PC-3 (cell line): ENCODE measurements around the gene ENTREP3. TPM values are rescaled to one million over a fixed set of nuclear protein-coding genes. Genes with fewer than 3 reads are reported as not detected.

Experiments
- ATAC-seq: fragments of 200-7000 bp; cut with Tn5 transposase; 2 replicates; pipeline ENCODE4 v1.9.1; 2020; ENCODE audit warnings: mild to moderate bottlenecking, moderate library complexity
- BruUV-seq: library from RNA; stranded (reverse); fragments of 400-500 nt; replicated peaks from 2 replicates; lab custom pipeline; 2021; lab: Mats Ljungman, UMichigan
- CTCF ChIA-PET: fragments of 300-600 bp; sonication (Branson Sonifier 250); formaldehyde crosslinking; loops from one replicate; lab custom pipeline; 2022; ENCODE audit warnings: antibody characterized with exemption; lab: Charles Lee
- POLR2A ChIA-PET: fragments of 300-600 bp; sonication (Branson Sonifier 250); formaldehyde crosslinking; loops from one replicate; lab custom pipeline; 2022; ENCODE audit warnings: antibody characterized with exemption; ENCODE audit not compliant: unreplicated experiment; lab: Charles Lee
- DNase-seq: peaks from one replicate; pipeline ENCODE4 v3.0.0-alpha.2; 2015
- H2AFZ ChIP-seq: fragments of 300-600 bp; sonication (generic); 2 replicates; pipeline ENCODE4 v1.6.0; 2016; ENCODE audit warnings: antibody characterized with exemption, low read length
- H3F3A ChIP-seq: fragments of 300-600 bp; sonication (generic); one replicate; pipeline ENCODE4 v1.6.0; 2017; ENCODE audit warnings: antibody characterized with exemption, low read length, control low read depth, mild to moderate bottlenecking; ENCODE audit not compliant: unreplicated experiment
- H3K27ac ChIP-seq: fragments of 300-600 bp; sonication (generic); 2 replicates; pipeline ENCODE4 v1.5.1; 2016; ENCODE audit warnings: mild to moderate bottlenecking, low read length
- H3K27me3 ChIP-seq: fragments of 300-600 bp; sonication (generic); 2 replicates; pipeline ENCODE4 v1.6.1; 2016; ENCODE audit warnings: low read length, mixed read lengths
- H3K36me3 ChIP-seq: fragments of 300-600 bp; sonication (generic); 2 replicates; pipeline ENCODE4 v1.6.1; 2016; ENCODE audit warnings: low read depth, mixed run types, low read length, mixed read lengths
- H3K4me1 ChIP-seq: fragments of 300-600 bp; sonication (generic); 2 replicates; pipeline ENCODE4 v1.5.1; 2016; ENCODE audit warnings: low read length; ENCODE audit not compliant: insufficient read depth
- H3K4me2 ChIP-seq: fragments of 300-600 bp; sonication (generic); 2 replicates; pipeline ENCODE4 v1.6.0; 2016; ENCODE audit warnings: low read length
- H3K4me3 ChIP-seq: fragments of 300-600 bp; sonication (generic); 2 replicates; pipeline ENCODE4 v1.5.1; 2016; ENCODE audit warnings: mild to moderate bottlenecking, low read length, mixed read lengths
- H3K79me2 ChIP-seq: fragments of 300-600 bp; sonication (generic); 2 replicates; pipeline ENCODE4 v1.6.1; 2017; ENCODE audit warnings: low read length, mixed read lengths
- H3K9ac ChIP-seq: fragments of 300-600 bp; sonication (generic); 2 replicates; pipeline ENCODE4 v1.6.0; 2016; ENCODE audit warnings: mild to moderate bottlenecking, low read length
- H3K9me2 ChIP-seq: fragments of 300-600 bp; sonication (generic); replicated peaks from 2 replicates; pipeline ENCODE4 v1.6.1; 2016; ENCODE audit warnings: mixed run types, low read length, mixed read lengths
- H3K9me3 ChIP-seq: fragments of 300-600 bp; sonication (generic); 2 replicates; pipeline ENCODE4 v1.6.1; 2016; ENCODE audit warnings: low read length, mixed read lengths
- H4K20me1 ChIP-seq: fragments of 300-600 bp; sonication (generic); 2 replicates; pipeline ENCODE4 v1.6.1; 2016; ENCODE audit warnings: low read length, mixed read lengths
- EZH2 ChIP-seq: fragments of 300-600 bp; sonication (generic); IDR thresholded peaks from one replicate; pipeline ENCODE4 v1.6.1; 2017; ENCODE audit warnings: antibody characterized with exemption, mild to moderate bottlenecking, low read length; ENCODE audit not compliant: unreplicated experiment
- EZH2phosphoT487 ChIP-seq: fragments of 300-600 bp; sonication (generic); IDR thresholded peaks from 2 replicates; pipeline ENCODE4 v1.6.1; 2018; ENCODE audit warnings: mild to moderate bottlenecking, antibody characterized with exemption, low read length, borderline replicate concordance
- intact Hi-C: fragments of 100-400 bp; cut with micrococcal nuclease; formaldehyde crosslinking; loops from 2 replicates; pipeline ENCODE4 v1.9.0; 2023
- total RNA-seq: library from RNA; depleted of rRNA; stranded (reverse); fragments of >200 nt; gene quantifications from 2 replicates; pipeline ENCODE4 v1.2.3, GENCODE V29; 2014
- TF ChIP-seq, protein P1 (sequence below): fragments of 300-600 bp; sonication (generic); conservative IDR thresholded peaks from 2 replicates; pipeline ENCODE4 v1.5.1; 2017; ENCODE audit warnings: antibody characterized with exemption, low read depth, mild to moderate bottlenecking, low read length

Gene ENTREP3
- total RNA-seq, 1 experiment from 2014 or later = 30.9 TPM

DNA sequence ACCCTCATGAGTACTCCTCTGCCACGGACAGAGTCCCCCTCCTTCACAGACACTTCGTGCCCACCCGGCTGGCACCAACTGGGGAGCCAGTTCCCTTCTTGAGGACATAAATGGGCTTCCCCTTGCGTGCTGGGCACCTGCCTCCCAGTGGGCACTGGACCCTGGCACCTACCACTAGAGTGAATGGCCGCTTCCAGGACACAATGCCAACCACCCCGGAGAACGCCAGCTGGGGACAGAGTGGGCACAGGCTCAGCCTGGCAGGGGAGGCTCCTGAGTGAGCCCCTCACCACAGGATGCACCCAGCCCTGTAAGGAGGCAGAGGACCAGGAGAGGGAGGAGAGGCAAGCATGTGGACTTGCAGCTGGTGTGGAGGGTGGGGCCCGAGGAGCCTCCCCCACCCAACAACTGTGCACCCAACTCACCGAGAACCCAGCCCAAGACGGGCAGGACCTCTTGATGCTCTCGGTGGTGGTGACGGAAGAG is 1.0 kb downstream of the ENTREP3 start:
- CTCF ChIA-PET = no interaction called here
- intact Hi-C loops = no loop called here
- peak overlapping the region; percentile 61 for H3K9ac ChIP-seq

DNA sequence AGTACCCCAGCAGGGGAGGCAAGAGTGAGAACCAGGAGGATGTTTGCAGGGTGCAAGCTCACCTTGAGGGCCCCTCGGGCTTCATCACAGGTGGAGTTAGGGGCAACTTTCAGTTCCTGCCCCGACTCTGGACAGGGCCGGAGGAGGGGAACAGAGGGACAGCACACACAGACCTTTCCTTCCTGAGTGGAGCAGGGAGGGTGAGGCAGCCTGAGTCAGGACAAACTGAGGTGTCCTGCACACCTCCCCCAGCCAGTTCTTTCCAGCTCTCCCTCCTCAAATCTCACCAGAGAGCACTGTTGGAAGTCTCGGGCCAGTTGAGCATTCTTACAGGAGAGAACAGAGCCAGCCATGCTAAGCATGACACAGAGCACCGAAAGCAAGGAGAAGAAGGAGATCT is 1.5 kb downstream of the ENTREP3 start:
- BruUV-seq = no TSS peak
- no peaks in the 10 kb centered on the region for H3F3A ChIP-seq
- H3K36me3 ChIP-seq = peaks cover 3% of the 10 kb centered on the region; the same call in 1 of the 2 replicates
- peak overlapping the region; percentile 87 for H3K4me3 ChIP-seq
- TF ChIP-seq, protein P1, sequence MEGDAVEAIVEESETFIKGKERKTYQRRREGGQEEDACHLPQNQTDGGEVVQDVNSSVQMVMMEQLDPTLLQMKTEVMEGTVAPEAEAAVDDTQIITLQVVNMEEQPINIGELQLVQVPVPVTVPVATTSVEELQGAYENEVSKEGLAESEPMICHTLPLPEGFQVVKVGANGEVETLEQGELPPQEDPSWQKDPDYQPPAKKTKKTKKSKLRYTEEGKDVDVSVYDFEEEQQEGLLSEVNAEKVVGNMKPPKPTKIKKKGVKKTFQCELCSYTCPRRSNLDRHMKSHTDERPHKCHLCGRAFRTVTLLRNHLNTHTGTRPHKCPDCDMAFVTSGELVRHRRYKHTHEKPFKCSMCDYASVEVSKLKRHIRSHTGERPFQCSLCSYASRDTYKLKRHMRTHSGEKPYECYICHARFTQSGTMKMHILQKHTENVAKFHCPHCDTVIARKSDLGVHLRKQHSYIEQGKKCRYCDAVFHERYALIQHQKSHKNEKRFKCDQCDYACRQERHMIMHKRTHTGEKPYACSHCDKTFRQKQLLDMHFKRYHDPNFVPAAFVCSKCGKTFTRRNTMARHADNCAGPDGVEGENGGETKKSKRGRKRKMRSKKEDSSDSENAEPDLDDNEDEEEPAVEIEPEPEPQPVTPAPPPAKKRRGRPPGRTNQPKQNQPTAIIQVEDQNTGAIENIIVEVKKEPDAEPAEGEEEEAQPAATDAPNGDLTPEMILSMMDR = no peak
- TF ChIP-seq EZH2 (no peak), EZH2phosphoT487 (no peak)
- intact Hi-C loops = no loop called here
- no peaks in the 10 kb centered on the region for H3K9me2 ChIP-seq
- H3K27me3 ChIP-seq = no peaks in the 10 kb centered on the region
- peak overlapping the region; percentile 100 for H3K4me2 ChIP-seq
- ChIA-PET POLR2A (no interaction called here), CTCF (no interaction called here)
- peak; percentile 33 for ATAC-seq
- peaks cover 21% of the 10 kb centered on the region for H3K79me2 ChIP-seq
- peak overlapping the region; percentile 33 for H3K27ac ChIP-seq
- peak; percentile 69 for DNase-seq
- H3K4me1 ChIP-seq = peaks cover 22% of the 10 kb centered on the region
- H2AFZ ChIP-seq = peak overlapping the region; percentile 78
- no peaks in the 10 kb centered on the region for H4K20me1 ChIP-seq
- no peaks in the 10 kb centered on the region for H3K9me3 ChIP-seq
- H3K9ac ChIP-seq = peak overlapping the region; percentile 61

More for the DNA sequence above, 1.0 kb downstream of the ENTREP3 start:
- Histone ChIP-seq H3F3A (no peaks in the 10 kb centered on the region), H3K4me3 (peak overlapping the region; percentile 87), H3K79me2 (peaks cover 21% of the 10 kb centered on the region), H3K9me2 (no peaks in the 10 kb centered on the region), H3K9me3 (no peaks in the 10 kb centered on the region), H3K36me3 (peaks cover 3% of the 10 kb centered on the region; the same call in 1 of the 2 replicates), H4K20me1 (no peaks in the 10 kb centered on the region), H3K4me1 (peaks cover 22% of the 10 kb centered on the region), H3K4me2 (peak overlapping the region; percentile 100), H3K27ac (peak overlapping the region; percentile 33), H2AFZ (peak overlapping the region; percentile 78), H3K27me3 (no peaks in the 10 kb centered on the region)
- DNase-seq (no peak), ATAC-seq (peak; percentile 4)
- POLR2A ChIA-PET = no interaction called here
- TF ChIP-seq, protein P1 = no peak
- no peak for TF ChIP-seq EZH2phosphoT487
- TF ChIP-seq EZH2 = no peak
- no TSS peak for BruUV-seq

DNA sequence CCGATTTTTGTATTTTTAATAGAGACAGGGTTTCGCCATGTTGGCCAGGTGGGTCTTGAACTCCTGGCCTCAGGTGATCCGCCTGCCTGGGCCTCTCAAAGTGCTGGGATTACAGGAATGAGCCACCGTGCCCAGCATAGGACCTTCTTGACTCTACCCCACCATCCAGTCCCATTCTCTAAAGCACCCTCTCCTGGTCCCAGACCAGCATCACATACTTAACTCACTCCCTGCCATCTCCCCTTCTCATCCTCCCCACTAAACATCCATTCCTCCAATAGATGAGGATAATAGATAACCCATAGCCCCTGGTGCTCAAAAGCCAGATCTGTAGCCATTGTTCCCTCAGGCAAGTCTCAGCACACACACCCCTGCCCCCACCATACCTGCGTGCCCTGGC is 2.1 kb downstream of the ENTREP3 start:
- ChIA-PET POLR2A (no interaction called here), CTCF (no interaction called here)
- TF ChIP-seq EZH2phosphoT487 (no peak), EZH2 (no peak)
- TF ChIP-seq, protein P1 = peak; percentile 33
- Histone ChIP-seq H3K9me3 (no peaks in the 10 kb centered on the region), H3K79me2 (peaks cover 21% of the 10 kb centered on the region), H3K9me2 (no peaks in the 10 kb centered on the region), H4K20me1 (no peaks in the 10 kb centered on the region), H3F3A (no peaks in the 10 kb centered on the region), H2AFZ (peak overlapping the region; percentile 78), H3K4me2 (peak overlapping the region; percentile 100), H3K27ac (peak overlapping the region; percentile 33), H3K4me1 (peaks cover 22% of the 10 kb centered on the region), H3K9ac (peak overlapping the region; percentile 61), H3K36me3 (peaks cover 4% of the 10 kb centered on the region; the same call in 1 of the 2 replicates), H3K27me3 (no peaks in the 10 kb centered on the region), H3K4me3 (peak overlapping the region; percentile 87)
- ATAC-seq (no peak), DNase-seq (peak; percentile 34)
- intact Hi-C loops = no loop called here
- no TSS peak for BruUV-seq
